Measurements from ENCODE around the gene PLD6.

DNA sequence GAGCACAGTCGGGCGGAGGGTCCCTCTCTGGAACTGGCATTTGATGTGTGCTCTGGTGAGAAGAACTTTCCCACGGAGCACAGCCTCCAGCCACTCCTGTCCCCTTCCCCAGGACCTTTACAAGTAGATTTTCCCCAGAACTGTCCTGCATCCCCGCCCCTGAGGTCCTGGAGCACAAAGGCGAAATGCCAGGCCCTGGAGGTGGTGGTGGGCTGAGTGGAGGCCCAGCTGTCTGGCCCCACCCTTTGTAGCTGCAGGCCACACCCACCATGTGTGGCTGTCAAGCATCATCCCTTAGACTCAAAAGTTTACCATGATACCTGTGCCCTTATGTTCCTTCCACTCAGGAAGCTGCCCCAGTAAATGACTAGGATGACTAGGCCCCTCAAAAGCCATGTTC, 37.7 kb downstream of the PLD6 start:
- no peak for TF ChIP-seq CTCF (IDR thresholded peaks at IDR 0.05)
- no peak for TF ChIP-seq POLR2AphosphoS5 (IDR thresholded peaks at IDR 0.05)

Measured in prostate gland (tissue), 2 donors.